T-helper 2 cell treated with Interferon-gamma antibody and Interleukin-4, amounts not matched to agents 100 ng/mL and 5 ng/mL, for 36 hours (primary cell): ENCODE data around the gene DCLK3. TPM values are rescaled to one million over a fixed set of nuclear protein-coding genes. Genes with fewer than 3 reads are reported as not detected.

Experiments
- intact Hi-C: fragments of 100-400 bp; cut with micrococcal nuclease; formaldehyde crosslinking; loops from one replicate; pipeline ENCODE4 v1.15.1; 2023
- total RNA-seq: library from RNA; stranded (reverse); gene quantifications from 2 replicates; pipeline ENCODE4 v1.2.3, GENCODE V29; 2022

The DCLK3 gene
- total RNA-seq, 1 donor from 2014 or later, result not detected

DNA sequence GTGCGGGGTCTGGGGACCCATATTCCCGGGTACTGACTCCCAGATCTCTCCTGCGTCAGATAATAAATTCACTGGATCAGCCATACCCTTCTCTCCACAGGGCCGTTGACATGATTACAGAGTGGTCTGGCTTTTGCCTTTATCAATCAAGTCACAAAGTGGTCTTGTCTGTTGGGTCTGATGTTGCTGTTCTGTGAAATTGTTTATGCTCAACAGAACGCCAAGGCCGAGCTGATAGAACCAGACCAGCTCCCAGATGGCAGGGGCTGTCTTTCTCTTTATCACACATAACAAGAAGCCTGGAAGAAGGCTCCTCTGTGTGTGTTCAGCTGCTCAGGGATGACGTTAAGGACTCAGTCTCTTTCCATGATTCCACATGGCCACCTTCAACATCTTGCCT, 751 bp upstream of the DCLK3 start:
- intact Hi-C loops, result no loop called here

DNA sequence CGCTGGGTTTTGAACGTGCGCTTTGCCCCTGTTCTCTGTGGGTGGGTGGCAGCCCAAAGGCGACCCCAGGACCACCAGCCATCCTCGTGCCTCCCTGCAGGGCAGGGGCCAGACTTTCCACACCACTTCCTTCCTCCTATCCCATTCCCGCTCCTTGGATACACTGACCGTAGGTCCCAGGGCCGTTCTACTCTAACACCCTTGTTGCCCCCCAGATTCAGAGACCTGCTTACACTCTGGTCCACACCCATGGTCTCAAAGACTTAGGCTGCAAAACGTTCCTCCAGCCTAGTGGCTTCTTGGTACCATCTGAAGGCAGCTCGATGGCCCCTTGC, 318 bp upstream of the DCLK3 start:
- intact Hi-C loops, result no loop called here

DNA sequence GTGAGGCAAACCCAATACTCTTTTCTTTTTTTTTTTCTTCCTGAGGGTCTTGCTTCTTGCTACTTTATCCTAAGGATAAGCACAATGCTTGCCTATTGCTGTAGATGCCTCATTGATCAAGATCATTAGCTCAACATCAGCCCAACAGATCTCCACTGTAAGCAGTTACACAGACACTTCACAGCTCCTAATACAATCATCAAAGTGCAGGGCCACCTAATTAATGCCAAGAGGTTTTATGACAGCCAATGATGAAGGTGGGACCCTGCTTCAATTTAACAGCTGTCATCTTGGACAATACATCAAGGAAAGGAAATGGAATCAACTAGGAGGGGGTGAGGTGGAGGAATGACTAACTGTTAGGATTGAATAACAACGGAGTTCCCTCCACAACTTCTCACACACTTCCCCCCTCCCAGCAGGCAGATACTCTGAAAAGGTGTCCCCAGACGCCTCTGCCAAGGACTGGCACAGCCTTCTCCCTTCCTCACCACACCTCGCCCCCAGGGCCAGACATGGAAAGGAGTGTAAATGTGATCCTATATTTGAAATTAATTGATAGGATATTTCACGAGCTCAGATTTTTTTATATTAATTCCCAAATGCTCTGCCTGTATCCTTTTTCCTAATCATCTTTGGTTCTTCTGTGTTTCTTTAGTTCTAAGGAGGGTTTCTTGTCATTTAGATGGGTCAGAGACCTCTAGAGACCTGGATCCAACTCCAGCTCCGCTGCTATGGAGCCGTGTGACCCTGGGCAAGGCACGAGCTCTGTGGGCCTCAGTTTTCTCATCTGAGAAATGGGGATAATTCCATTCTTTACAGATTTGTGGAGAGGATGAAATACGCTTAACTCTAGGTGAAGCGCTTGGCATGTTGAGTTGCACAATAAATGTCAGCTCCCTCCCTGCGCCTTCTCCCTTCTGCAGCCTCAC, 1.2 kb downstream of the DCLK3 start:
- intact Hi-C loops, result no loop called here

DNA sequence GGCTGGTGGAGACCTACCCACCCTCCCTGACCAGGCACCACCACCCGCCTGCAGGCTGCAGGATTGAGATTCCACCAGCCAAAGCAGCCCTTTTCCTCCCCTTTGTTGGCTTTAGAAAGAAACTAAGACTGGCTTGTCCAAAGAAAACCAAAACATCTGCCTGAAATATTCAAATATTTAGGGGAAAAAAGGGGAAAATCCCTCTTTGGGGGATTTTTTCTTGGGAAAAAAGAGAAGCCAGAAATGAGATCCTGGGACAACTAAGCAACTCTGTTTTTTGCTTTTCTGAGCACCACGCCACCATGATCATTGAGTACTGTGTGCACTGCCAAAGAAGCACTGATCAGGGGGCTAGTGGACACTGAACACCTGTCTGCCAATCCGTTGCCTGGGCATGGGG, 2.6 kb downstream of the DCLK3 start:
- intact Hi-C loops, result no loop called here

DNA sequence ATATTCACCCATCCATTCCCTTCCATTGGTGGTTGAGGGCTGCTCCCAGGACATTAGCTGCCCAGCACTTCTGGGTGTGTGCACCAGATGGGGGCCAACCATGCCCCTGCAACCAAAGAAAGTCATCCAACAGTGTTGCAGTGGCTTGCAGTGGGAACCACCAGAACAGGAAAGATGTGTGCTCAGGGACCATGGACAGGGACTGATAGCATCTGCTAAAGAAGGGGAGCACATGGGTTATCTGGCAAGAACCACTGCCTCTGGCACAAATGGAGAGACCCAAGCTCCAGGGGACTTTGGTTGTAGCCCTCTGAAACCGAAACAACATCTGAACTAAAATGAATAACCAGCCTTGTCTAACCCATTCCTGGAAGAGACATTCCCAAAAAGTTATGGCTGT, 8.1 kb downstream of the DCLK3 start:
- intact Hi-C loops, result no loop called here

DNA sequence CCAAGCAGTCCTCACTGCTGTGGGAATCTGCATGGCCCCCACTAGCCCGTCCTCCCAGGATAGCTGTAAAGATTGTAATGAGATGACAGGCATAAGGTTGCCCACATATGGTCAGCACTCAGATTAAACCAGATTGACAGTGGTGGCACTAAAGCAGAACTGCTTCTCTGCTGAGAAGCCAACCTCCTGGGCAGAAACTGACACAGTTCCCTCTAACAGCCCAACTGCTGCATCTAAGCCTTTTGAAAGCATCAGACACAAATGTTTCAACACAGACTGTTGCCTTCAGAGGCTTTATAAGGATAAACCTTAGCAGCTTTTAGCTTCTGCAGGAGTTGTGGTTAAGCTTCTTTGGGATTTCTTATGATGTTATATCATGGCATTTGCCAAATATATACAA, 13.0 kb downstream of the DCLK3 start:
- intact Hi-C loops, result no loop called here

DNA sequence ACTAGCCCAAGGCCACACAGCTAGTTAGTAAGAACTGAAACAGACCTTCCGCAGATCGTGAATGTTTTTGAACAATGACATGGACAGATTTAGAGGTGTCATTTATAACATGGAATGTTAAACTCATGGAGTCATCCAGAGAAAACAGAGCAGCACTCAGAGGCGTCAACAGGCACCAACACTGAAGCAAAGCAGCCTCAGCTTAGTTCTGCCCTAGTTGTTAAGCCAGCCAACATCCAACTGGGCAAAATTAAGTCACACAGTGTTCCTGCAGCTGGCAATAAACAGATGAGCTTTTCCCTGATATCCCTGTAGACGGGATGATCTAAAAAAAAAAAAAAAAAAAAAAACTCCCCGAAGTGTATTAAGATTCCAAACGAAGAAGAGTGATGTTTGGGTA, 13.6 kb downstream of the DCLK3 start:
- intact Hi-C loops, result no loop called here

DNA sequence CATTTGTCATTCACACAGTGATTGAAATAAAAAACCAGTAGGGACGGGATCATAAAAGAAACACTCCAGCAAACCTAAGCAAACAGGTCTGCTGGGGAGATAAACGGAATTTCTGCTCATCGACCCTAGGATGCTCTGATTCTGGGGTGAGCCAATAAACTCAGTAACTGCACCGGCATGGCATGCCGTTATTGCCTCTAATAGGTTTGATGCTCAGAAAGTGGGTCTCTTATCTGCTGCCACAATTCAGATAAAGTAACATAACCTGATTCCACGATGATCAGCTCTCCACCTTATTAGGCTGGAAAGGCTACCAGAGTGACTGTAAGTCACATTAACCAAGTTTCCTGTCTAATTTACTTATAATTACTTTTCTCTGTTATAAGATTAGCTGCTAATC, 19.6 kb downstream of the DCLK3 start:
- intact Hi-C loops, result no loop called here

DNA sequence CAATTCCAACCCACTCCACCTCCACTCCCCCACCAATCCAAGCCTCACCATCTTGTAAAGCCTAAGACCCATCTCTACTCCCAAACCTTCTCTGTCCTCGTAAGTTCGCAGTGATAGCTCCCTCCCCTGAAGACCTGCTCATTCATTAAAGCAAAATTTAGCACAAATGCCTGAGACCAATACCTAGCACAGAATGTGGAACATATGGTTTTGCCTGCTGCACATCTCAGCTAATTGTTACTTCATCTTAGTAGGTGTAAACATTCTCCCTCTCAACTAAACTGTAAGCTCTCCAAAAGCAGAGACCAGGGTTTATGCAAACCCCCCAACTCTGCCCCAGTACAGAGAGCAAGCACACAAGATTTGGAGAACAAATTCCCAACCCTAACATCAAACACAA, 20.5 kb downstream of the DCLK3 start:
- intact Hi-C loops, result no loop called here

DNA sequence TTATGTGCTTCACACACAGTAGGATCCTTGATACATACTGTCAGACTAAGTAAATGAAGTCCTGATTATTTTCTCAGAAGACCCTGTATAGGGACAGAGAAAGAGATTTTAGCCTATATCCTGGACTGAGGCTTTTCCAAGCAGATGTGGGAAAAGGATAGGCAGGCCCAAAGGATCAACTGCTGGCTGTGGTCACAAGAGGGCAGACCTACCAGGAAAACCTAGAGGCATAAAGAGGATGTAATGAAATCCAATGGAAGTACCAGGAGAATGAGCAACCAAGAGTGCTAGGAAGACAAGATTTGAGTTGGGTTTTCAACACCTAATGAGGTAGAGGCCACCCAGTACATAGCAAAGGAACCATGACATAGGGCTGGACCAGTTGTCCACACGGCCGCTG, 23.1 kb downstream of the DCLK3 start:
- intact Hi-C loops, result no loop called here

DNA sequence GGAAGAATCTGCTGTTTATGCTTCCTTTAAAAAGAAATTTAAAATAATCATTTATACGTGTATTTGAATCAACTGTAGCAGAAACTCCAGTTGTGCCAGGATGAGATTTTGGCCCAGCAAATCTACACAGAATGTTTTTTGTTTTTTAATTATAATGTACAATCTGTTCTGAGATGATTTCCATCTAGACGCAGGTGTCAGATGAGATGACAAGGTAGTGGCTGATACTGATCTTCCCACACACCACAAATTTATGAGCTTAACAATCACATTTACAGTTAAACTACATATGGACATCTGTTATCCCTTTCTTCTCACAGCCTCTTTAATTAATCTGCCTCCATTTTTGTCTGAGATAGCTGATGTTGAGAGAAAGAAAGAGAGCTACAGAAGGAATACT, 23.6 kb downstream of the DCLK3 start:
- intact Hi-C loops, result no loop called here

DNA sequence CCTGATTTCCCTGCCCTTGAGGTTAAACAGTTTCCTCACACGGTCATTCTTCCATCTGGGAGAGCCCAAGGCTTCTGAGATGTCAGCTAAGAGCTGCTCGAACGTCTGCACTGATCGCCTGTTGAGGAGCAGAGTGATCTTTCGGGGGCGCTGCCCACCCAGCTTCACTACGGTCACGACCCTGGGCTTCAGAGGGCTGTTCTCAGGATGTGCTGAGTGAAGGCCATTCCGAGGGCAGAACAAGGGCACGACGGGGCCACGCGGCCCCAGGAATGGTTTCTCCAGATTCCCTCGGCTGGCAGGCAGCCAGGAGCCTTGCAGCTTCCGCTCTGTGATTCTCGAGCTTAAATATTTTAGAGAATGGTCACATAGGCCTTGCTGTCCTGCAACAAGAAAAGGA, 25.7 kb downstream of the DCLK3 start:
- intact Hi-C loops, result no loop called here

DNA sequence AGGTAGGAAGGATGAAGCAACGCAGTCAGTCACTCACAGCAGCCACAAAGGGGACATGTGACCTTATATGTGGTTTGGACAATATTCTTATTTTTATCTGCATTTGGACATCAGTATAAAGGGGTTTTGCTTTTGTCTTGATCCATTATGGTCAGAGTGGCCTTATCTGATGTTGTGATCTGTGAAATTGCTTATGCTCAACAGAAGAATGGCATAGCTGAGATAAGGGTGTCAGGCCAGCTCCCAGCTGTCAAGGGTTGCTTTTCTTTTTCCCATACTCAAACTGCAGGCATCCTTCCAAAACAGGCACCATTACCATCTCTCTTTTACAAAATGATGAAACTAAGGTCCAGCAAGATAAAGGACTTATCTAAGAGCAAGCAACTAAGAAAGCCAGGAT, 28.1 kb downstream of the DCLK3 start:
- intact Hi-C loops, result no loop called here

DNA sequence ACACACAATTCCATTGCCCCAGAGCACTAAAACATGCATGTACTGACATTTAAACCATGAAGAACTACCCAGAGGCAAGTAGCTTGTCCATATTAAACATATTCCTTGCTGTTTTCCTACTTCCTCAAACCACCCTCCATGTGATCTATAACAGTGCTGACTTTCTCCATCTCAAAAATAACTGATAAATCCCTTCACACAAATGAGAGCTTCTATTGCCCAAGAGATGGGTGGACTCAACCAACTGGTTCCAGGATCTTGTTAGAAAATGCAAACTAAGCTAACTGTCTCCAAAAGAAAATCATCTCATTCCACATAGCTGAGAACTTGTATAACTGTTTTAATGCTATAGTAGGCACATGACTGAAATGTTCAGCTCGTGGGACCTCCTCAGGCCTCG, 29.6 kb downstream of the DCLK3 start:
- intact Hi-C loops, result no loop called here

DNA sequence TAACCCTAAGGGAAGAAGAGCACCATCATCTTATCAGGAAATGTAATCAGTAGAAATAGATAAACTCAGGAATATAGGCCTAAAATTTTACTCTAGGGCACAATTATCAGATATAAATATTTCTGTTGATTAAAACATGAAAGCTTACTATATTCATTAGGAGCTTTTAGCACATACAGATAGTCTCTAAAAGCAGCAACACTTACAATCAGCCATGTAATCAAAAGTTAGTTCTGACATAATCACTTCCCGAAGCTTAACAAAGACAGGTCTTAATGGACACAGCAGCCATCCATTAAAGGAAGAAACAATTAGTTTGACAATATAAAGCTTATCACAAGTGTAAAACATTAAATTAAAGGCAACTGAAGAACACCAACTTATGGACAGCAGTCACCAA, 30.6 kb downstream of the DCLK3 start:
- intact Hi-C loops, result no loop called here

DNA sequence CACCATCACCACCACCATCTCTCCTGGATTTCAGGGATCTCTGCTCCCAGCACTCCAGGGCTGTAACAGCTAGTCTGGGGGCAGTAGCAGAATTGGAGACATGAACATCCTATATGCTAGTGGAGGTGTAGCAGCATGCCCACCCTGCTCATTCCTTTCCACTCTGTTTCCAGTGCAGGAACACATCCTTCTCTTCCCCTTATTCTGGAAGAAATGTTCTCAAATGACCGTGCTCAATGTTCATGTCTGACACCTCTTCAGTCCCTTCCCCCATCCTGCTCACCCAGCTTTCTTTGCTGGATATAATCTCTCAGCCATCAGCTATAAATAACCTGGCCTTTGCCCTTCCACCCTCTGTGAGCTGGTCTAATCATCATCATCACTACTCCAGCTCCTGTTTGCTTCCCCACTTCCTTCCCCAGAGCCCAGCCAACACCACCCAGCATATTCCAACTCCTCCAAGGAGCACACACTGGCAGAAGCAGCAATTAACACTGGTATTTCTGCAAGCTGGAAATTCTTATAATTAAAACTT, 31.1 kb downstream of the DCLK3 start:
- intact Hi-C loops, result no loop called here

DNA sequence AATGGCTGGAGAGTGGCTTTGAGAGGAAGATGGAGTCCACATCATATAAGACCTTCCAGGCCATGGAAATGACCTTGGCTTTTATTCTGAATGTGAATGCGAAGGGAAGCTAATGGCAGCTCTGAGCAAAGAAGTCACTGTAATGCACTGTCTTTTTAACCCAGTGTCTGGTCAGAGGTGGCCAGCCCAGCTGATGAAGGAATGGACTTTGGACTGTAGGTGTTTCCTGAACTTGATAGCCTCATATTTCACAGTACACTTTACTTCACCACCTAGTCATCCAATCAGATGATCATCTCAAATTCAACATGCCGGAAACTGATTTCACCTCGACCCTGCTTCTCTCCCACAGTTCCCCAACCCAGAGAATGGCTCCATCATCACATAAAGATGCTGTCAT, 33.4 kb downstream of the DCLK3 start:
- intact Hi-C loops, result no loop called here

DNA sequence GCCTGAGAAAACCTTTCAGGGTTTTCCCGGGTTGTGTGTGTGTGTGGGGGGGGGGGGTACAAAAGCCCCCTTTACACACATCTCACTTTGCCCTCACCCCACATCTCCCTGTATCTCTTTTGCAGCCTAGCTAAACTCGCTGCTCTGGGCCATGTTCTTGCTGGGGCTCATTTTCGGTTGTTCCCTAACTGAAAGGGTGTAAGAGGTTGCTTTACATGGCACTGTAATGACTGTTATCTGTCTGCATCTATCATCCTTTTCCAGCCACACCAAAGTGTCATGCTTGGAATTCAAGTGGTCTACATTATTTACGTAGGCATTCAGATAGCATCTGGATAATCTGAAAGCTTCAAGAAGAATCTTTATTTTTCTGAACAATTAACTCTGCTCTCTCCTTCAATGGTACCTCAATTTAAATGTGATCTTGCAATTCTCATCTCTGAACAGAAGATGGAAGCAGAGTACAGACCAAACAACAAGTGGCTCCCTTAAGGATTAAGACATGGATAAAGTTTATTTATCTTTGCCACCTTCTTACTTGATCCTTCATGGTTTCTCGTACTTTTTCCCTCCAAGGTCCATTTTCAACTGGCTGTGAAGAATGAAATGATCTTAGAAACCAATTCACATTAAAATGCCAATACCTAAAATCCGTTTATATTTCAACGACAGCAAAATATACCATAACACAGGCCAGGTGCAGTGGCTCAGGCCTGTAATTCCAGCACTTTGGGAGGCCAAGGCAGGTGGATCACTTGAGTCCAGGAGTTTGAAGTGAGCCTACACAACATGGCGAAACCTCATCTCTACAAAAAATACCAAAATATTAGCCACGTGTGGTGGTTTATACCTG, 34.9 kb downstream of the DCLK3 start:
- intact Hi-C loops, result loop anchor here (1.0 to 2.0 kb wide), 3 partner anchors 140 to 483 kb away; no protein-coding TSS in a partner anchor

DNA sequence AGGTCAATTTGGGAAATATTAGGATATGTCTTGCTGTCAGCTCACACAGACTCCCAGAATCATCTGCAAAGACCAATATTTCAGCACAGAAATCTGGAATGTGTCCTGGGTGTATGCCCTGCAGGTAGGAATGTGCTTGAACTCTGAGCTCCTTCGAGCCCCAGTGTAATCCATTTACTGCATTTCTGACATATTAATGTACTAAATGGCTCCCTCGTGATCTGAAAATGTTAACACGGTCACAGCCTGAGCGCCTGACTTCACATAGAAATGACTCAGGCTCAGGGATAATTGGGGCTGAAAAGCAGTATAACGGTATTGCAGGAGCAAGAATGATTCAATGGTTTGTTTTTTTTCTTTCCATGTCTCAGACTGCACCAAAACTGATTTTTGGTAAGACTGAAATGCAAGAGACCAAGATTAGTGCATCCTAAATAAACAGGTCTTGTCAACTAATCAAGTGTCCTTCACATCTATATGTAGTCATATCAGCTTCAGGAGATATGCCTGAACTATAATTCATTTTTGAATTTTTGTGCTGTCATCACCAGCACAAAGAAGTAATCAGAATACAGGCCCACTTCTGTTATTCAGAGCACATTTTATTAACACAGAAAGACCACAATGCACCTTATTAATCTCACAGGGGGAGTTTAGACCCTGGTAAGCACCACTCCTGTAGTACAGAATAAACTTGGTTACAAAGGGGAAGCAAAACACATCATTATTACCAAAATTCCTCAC, 49.8 kb downstream of the DCLK3 start:
- intact Hi-C loops, result no loop called here

DNA sequence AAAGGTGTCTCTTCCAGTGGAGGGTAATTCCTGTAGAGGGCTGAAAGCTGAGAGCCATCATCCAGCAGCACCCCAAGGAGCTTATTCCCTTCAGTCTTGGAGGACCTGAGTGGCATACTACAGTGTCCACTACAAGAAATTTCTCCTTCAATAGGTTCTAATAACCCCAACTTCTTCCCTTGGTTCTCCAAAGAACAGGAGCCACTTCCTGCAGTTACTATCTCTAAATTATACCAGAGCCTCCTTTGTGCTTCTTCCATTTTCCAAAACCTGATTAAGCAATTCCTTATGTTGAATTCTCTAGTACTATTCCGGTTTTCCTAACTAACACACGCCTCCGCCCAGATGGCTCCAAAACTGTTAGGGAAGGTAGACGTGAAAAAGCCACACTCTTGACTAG, 50.4 kb downstream of the DCLK3 start:
- intact Hi-C loops, result no loop called here

DNA sequence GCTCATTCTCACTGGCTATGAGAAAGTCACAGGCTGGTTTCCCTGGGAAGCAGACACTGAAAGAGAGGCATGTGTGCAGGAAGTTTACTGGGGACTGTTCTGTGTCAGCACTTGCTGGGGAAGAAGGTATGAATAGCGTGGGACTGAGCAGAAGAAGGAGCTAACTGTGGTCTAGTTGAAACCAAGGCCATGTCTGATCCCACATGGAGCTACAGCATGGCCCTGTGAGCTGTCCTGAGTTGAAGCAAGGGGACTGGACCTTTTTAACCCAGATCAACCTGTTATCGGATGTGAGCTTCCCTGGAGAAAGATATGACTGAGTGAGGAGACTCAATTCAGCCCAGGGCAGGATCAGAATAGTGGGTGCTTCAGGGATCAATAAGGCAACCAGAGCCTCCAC, 53.7 kb downstream of the DCLK3 start:
- intact Hi-C loops, result no loop called here
